ENCODE measurements around the gene FANCB. TPM values are rescaled to one million over a fixed set of nuclear protein-coding genes. Genes with fewer than 3 reads are reported as not detected.
A peak's percentile ranks its signal among the peaks of the same experiment; 100 is the strongest.

FANCB gene
- total and polyA plus RNA-seq, 2 donors (not counting 1 experiment from before 2014, with no cell fraction given) = 1.5 to 7.3 TPM

GRCh38 chrX:14913241-14913640 lies 40.4 kb upstream of the FANCB start:
- no peaks in the 10 kb centered on the region for H3K9me3 ChIP-seq (ENCODE audit: control insufficient read depth, insufficient read depth, low read depth, low read length)
- no peak overlapping the region for H3K4me2 ChIP-seq (ENCODE audit: extremely low read depth, insufficient read depth, low read length)
- H3K27ac ChIP-seq (ENCODE audit: insufficient read depth, low read length) = no peak overlapping the region
- no peaks in the 10 kb centered on the region for H3K27me3 ChIP-seq (ENCODE audit: control insufficient read depth, insufficient read depth, low read length)
- H3K36me3 ChIP-seq (ENCODE audit: control insufficient read depth, insufficient read depth, low read length) = no peaks in the 10 kb centered on the region
- H3K4me1 ChIP-seq (ENCODE audit: control insufficient read depth, extremely low read depth, insufficient read depth, low read length) = no peaks in the 10 kb centered on the region
- no peaks in the 10 kb centered on the region for H4K20me1 ChIP-seq (ENCODE audit: control insufficient read depth, extremely low read depth, insufficient read depth, low read length)
- H3K79me2 ChIP-seq (ENCODE audit: control insufficient read depth, insufficient read depth, low read length) = no peaks in the 10 kb centered on the region
- DNase-seq (ENCODE audit: low read depth in 2 of 2) = peak in 1 of 2 donors; percentile 72
- H3K4me3 ChIP-seq (replicated peaks in 1 of 4; ENCODE audit: control extremely low read depth in 1 of 4, insufficient read depth in 1 of 4, low read depth in 3 of 4, low read length in 4 of 4) = no peak overlapping the region
- TF ChIP-seq, protein P1, sequence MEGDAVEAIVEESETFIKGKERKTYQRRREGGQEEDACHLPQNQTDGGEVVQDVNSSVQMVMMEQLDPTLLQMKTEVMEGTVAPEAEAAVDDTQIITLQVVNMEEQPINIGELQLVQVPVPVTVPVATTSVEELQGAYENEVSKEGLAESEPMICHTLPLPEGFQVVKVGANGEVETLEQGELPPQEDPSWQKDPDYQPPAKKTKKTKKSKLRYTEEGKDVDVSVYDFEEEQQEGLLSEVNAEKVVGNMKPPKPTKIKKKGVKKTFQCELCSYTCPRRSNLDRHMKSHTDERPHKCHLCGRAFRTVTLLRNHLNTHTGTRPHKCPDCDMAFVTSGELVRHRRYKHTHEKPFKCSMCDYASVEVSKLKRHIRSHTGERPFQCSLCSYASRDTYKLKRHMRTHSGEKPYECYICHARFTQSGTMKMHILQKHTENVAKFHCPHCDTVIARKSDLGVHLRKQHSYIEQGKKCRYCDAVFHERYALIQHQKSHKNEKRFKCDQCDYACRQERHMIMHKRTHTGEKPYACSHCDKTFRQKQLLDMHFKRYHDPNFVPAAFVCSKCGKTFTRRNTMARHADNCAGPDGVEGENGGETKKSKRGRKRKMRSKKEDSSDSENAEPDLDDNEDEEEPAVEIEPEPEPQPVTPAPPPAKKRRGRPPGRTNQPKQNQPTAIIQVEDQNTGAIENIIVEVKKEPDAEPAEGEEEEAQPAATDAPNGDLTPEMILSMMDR (conservative IDR thresholded peaks at IDR 0.05 in 1 of 2, IDR thresholded peaks at IDR 0.05 in 1 of 2; ENCODE audit: low read depth in 1 of 2, low read length in 2 of 2) = no peak
- TF ChIP-seq EZH2 (IDR thresholded peaks at IDR 0.05; ENCODE audit: low read length, missing control alignments) = no peak
- H2AFZ ChIP-seq (ENCODE audit: low read length) = no peak overlapping the region
- no peak overlapping the region for H3K9ac ChIP-seq (ENCODE audit: insufficient read depth, low read length)

DNA sequence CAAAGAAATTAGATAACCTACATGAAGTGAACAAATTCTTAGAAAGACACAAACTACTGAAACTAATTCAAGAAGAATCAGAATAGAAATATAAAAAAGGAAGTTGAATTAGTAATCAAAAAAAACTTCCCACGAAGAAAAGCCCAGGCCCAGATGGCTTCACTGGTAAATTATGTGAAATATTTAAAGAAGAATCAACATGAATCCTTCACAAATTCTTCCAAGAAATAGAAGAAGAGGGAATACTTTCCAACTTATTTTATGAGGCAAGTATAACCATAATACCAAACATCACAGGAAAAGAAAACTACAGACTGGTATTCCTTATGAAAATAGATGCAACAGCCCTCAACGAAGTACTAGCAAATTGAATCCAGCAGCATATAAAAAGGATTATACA lies 31.0 kb upstream of the FANCB start:
- TF ChIP-seq EZH2 (IDR thresholded peaks at IDR 0.05; ENCODE audit: low read length, missing control alignments) = no peak
- TF ChIP-seq, protein P1 (conservative IDR thresholded peaks at IDR 0.05 in 1 of 2, IDR thresholded peaks at IDR 0.05 in 1 of 2; ENCODE audit: low read depth in 1 of 2, low read length in 2 of 2) = no peak
- Histone ChIP-seq H4K20me1 (ENCODE audit: control insufficient read depth, extremely low read depth, insufficient read depth, low read length) (no peaks in the 10 kb centered on the region), H3K4me1 (ENCODE audit: control insufficient read depth, extremely low read depth, insufficient read depth, low read length) (no peaks in the 10 kb centered on the region), H3K27ac (ENCODE audit: insufficient read depth, low read length) (no peak overlapping the region), H3K36me3 (ENCODE audit: control insufficient read depth, insufficient read depth, low read length) (no peaks in the 10 kb centered on the region), H3K9me3 (ENCODE audit: control insufficient read depth, insufficient read depth, low read depth, low read length) (no peaks in the 10 kb centered on the region), H3K27me3 (ENCODE audit: control insufficient read depth, insufficient read depth, low read length) (no peaks in the 10 kb centered on the region), H3K4me2 (ENCODE audit: extremely low read depth, insufficient read depth, low read length) (no peak overlapping the region), H3K79me2 (ENCODE audit: control insufficient read depth, insufficient read depth, low read length) (no peaks in the 10 kb centered on the region), H3K9ac (ENCODE audit: insufficient read depth, low read length) (no peak overlapping the region), H3K4me3 (replicated peaks in 1 of 4; ENCODE audit: control extremely low read depth in 1 of 4, insufficient read depth in 1 of 4, low read depth in 3 of 4, low read length in 4 of 4) (no peak overlapping the region), H2AFZ (ENCODE audit: low read length) (no peak overlapping the region)
- peak in 1 of 2 donors; percentile 45 for DNase-seq (ENCODE audit: low read depth in 2 of 2)

GRCh38 chrX:14902537-14902936 lies 29.7 kb upstream of the FANCB start:
- Histone ChIP-seq H3K79me2 (ENCODE audit: control insufficient read depth, insufficient read depth, low read length) (no peaks in the 10 kb centered on the region), H3K27ac (ENCODE audit: insufficient read depth, low read length) (no peak overlapping the region), H3K4me3 (replicated peaks in 1 of 4; ENCODE audit: control extremely low read depth in 1 of 4, insufficient read depth in 1 of 4, low read depth in 3 of 4, low read length in 4 of 4) (no peak overlapping the region), H3K9me3 (ENCODE audit: control insufficient read depth, insufficient read depth, low read depth, low read length) (no peaks in the 10 kb centered on the region), H2AFZ (ENCODE audit: low read length) (no peak overlapping the region), H4K20me1 (ENCODE audit: control insufficient read depth, extremely low read depth, insufficient read depth, low read length) (no peaks in the 10 kb centered on the region), H3K27me3 (ENCODE audit: control insufficient read depth, insufficient read depth, low read length) (no peaks in the 10 kb centered on the region), H3K4me2 (ENCODE audit: extremely low read depth, insufficient read depth, low read length) (no peak overlapping the region), H3K9ac (ENCODE audit: insufficient read depth, low read length) (no peak overlapping the region), H3K36me3 (ENCODE audit: control insufficient read depth, insufficient read depth, low read length) (no peaks in the 10 kb centered on the region), H3K4me1 (ENCODE audit: control insufficient read depth, extremely low read depth, insufficient read depth, low read length) (no peaks in the 10 kb centered on the region)
- DNase-seq (ENCODE audit: low read depth in 2 of 2) = no peak
- TF ChIP-seq EZH2 (IDR thresholded peaks at IDR 0.05; ENCODE audit: low read length, missing control alignments) = no peak
- TF ChIP-seq, protein P1 (conservative IDR thresholded peaks at IDR 0.05 in 1 of 2, IDR thresholded peaks at IDR 0.05 in 1 of 2; ENCODE audit: low read depth in 1 of 2, low read length in 2 of 2) = no peak
